ENCODE data around the gene IFNA21. TPM values are rescaled to one million over a fixed set of nuclear protein-coding genes. Genes with fewer than 3 reads are reported as not detected.

Gene IFNA21
- total RNA-seq, 2 donors from 2014 or later, result not detected

- peaks cover 3% of the 10 kb centered on the region for H3K9me3 Mint-ChIP-seq
- Histone ChIP-seq H3K9me3 (ENCODE audit: control insufficient read depth, low read length) (no peaks in the 10 kb centered on the region), H3K4me1 (ENCODE audit: control insufficient read depth, insufficient read depth, low read length) (no peaks in the 10 kb centered on the region), H3K27me3 (ENCODE audit: control insufficient read depth, insufficient read depth, low read length, poor library complexity, severe bottlenecking) (no peaks in the 10 kb centered on the region), H3K36me3 (ENCODE audit: control insufficient read depth, insufficient read depth, low read length) (no peaks in the 10 kb centered on the region), H3K9ac (ENCODE audit: extremely low read depth, low read length, poor library complexity, severe bottlenecking) (no peak overlapping the region), H3K27ac (ENCODE audit: low read depth, low read length) (no peak overlapping the region), H3K4me3 (ENCODE audit: low read length) (no peak overlapping the region)
- H3K36me3 Mint-ChIP-seq (ENCODE audit: low read depth), result no peaks in the 10 kb centered on the region
- no peaks in the 10 kb centered on the region for H3K27me3 Mint-ChIP-seq (ENCODE audit: insufficient read depth)
- DNase-seq, result no peak
- H3K27ac Mint-ChIP-seq, result no peak overlapping the region
- TF ChIP-seq CTCF (conservative IDR thresholded peaks at IDR 0.05), result no peak
- no peak overlapping the region for H3K4me3 Mint-ChIP-seq
- 100% methylated on average over 1 of the region's 1 CpG; no CpG with 5 or more reads in 1 of the 2 experiments for WGBS, 2 experiments (ENCODE audit: insufficient coverage in 1 of 2, insufficient read length in 1 of 2)
- no peaks in the 10 kb centered on the region for H3K4me1 Mint-ChIP-seq
Observed at GRCh38 chr9:21165516-21165915, 944 bp downstream of the IFNA21 start.

GRCh38 chr9:21160178-21160577 is 6.3 kb downstream of the IFNA21 start:
- H3K9me3 ChIP-seq (ENCODE audit: control insufficient read depth, low read length), result no peaks in the 10 kb centered on the region
- H3K27me3 Mint-ChIP-seq (ENCODE audit: insufficient read depth), result no peaks in the 10 kb centered on the region
- 71 to 87% methylated on average over 1 of the region's 1 CpG for WGBS, 2 experiments (ENCODE audit: insufficient coverage in 1 of 2, insufficient read length in 1 of 2)
- no peak for DNase-seq
- peak overlapping the region; percentile 44 for H3K27ac ChIP-seq (ENCODE audit: low read depth, low read length)
- no peaks in the 10 kb centered on the region for H3K4me1 ChIP-seq (ENCODE audit: control insufficient read depth, insufficient read depth, low read length)
- H3K9me3 Mint-ChIP-seq, result peaks cover 3% of the 10 kb centered on the region
- TF ChIP-seq CTCF (conservative IDR thresholded peaks at IDR 0.05), result no peak
- no peaks in the 10 kb centered on the region for H3K36me3 Mint-ChIP-seq (ENCODE audit: low read depth)
- no peak overlapping the region for H3K4me3 Mint-ChIP-seq
- H3K4me3 ChIP-seq (ENCODE audit: low read length), result no peak overlapping the region
- no peak overlapping the region for H3K9ac ChIP-seq (ENCODE audit: extremely low read depth, low read length, poor library complexity, severe bottlenecking)
- no peaks in the 10 kb centered on the region for H3K27me3 ChIP-seq (ENCODE audit: control insufficient read depth, insufficient read depth, low read length, poor library complexity, severe bottlenecking)
- no peaks in the 10 kb centered on the region for H3K4me1 Mint-ChIP-seq
- no peaks in the 10 kb centered on the region for H3K36me3 ChIP-seq (ENCODE audit: control insufficient read depth, insufficient read depth, low read length)
- H3K27ac Mint-ChIP-seq, result no peak overlapping the region

- no peaks in the 10 kb centered on the region for H3K27me3 Mint-ChIP-seq (ENCODE audit: insufficient read depth)
- H3K27ac Mint-ChIP-seq, result no peak overlapping the region
- no peak overlapping the region for H3K4me3 Mint-ChIP-seq
- no peaks in the 10 kb centered on the region for H3K4me1 ChIP-seq (ENCODE audit: control insufficient read depth, insufficient read depth, low read length)
- no peak overlapping the region for H3K9ac ChIP-seq (ENCODE audit: extremely low read depth, low read length, poor library complexity, severe bottlenecking)
- H3K27me3 ChIP-seq (ENCODE audit: control insufficient read depth, insufficient read depth, low read length, poor library complexity, severe bottlenecking), result no peaks in the 10 kb centered on the region
- H3K27ac ChIP-seq (ENCODE audit: low read depth, low read length), result no peak overlapping the region
- H3K36me3 Mint-ChIP-seq (ENCODE audit: low read depth), result no peaks in the 10 kb centered on the region
- peaks cover 2% of the 10 kb centered on the region for H3K4me1 Mint-ChIP-seq
- H3K36me3 ChIP-seq (ENCODE audit: control insufficient read depth, insufficient read depth, low read length), result no peaks in the 10 kb centered on the region
- no peak overlapping the region for H3K4me3 ChIP-seq (ENCODE audit: low read length)
- 87% methylated on average over 2 of the region's 2 CpGs; no CpG with 5 or more reads in 1 of the 2 experiments for WGBS, 2 experiments (ENCODE audit: insufficient coverage in 1 of 2, insufficient read length in 1 of 2)
- no peak for TF ChIP-seq CTCF (conservative IDR thresholded peaks at IDR 0.05)
- no peaks in the 10 kb centered on the region for H3K9me3 Mint-ChIP-seq
- no peaks in the 10 kb centered on the region for H3K9me3 ChIP-seq (ENCODE audit: control insufficient read depth, low read length)
- no peak for DNase-seq
Observed at GRCh38 chr9:21155501-21155900, 11.0 kb downstream of the IFNA21 start.
